ENCODE measurements around the gene TYRP1.

TYRP1 gene

GRCh38 chr9:12697719-12698118 is 4.5 kb downstream of the TYRP1 start:
- DNase-seq, result no peak

- no peak for DNase-seq
Measured at GRCh38 chr9:12698266-12698665, 5.1 kb downstream of the TYRP1 start.

GRCh38 chr9:12698986-12699385 is 5.8 kb downstream of the TYRP1 start:
- no peak for DNase-seq

GRCh38 chr9:12699529-12699928 is 6.3 kb downstream of the TYRP1 start:
- no peak for DNase-seq

GRCh38 chr9:12701126-12701525 is 7.9 kb downstream of the TYRP1 start:
- DNase-seq, result no peak

GRCh38 chr9:12702160-12702758 is 9.1 kb downstream of the TYRP1 start:
- DNase-seq, result no peak

GRCh38 chr9:12703996-12704395 is 10.8 kb downstream of the TYRP1 start:
- no peak for DNase-seq

- no peak for DNase-seq
Measured at GRCh38 chr9:12705738-12706391, 12.7 kb downstream of the TYRP1 start.

GRCh38 chr9:12708562-12709298 is 15.5 kb downstream of the TYRP1 start:
- no peak for DNase-seq

GRCh38 chr9:12712532-12712931 is 19.3 kb downstream of the TYRP1 start:
- no peak for DNase-seq

GRCh38 chr9:12715268-12715667 is 22.1 kb downstream of the TYRP1 start:
- no peak for DNase-seq

- no peak for DNase-seq
Measured at GRCh38 chr9:12716823-12717600, 23.8 kb downstream of the TYRP1 start.

- no peak for DNase-seq
Measured at GRCh38 chr9:12717907-12718306, 24.7 kb downstream of the TYRP1 start.

- no peak for DNase-seq
Measured at GRCh38 chr9:12718482-12719026, 25.4 kb downstream of the TYRP1 start.

- DNase-seq, result no peak
Measured at GRCh38 chr9:12719431-12719830, 26.2 kb downstream of the TYRP1 start.

GRCh38 chr9:12720551-12720950 is 27.4 kb downstream of the TYRP1 start:
- DNase-seq, result no peak

- no peak for DNase-seq
Measured at GRCh38 chr9:12722131-12722530, 28.9 kb downstream of the TYRP1 start.

GRCh38 chr9:12723409-12724028 is 30.3 kb downstream of the TYRP1 start:
- DNase-seq, result no peak

- DNase-seq, result no peak
Measured at GRCh38 chr9:12726795-12727194, 33.6 kb downstream of the TYRP1 start.

- DNase-seq, result no peak
Measured at GRCh38 chr9:12730198-12730597, 37.0 kb downstream of the TYRP1 start.

- no peak for DNase-seq
Measured at GRCh38 chr9:12730927-12731326, 37.7 kb downstream of the TYRP1 start.

GRCh38 chr9:12732971-12733370 is 39.8 kb downstream of the TYRP1 start:
- DNase-seq, result no peak

- DNase-seq, result no peak
Measured at GRCh38 chr9:12735665-12736064, 42.5 kb downstream of the TYRP1 start.

Data from stimulated activated CD8-positive, alpha-beta memory T cell treated with anti-CD3 and anti-CD28 coated beads, Interleukin-4, amount 100 ng/mL, for 48 hours (primary cell).